ENCODE data around the gene CD37.
A peak's percentile ranks its signal among the peaks of the same experiment; 100 is the strongest.
"Not testable (repeated sequence)": the region's sequence is repeated elsewhere in the genome, so short reads cannot be mapped to it uniquely, and the experiment has no call there.

The CD37 gene

DNA sequence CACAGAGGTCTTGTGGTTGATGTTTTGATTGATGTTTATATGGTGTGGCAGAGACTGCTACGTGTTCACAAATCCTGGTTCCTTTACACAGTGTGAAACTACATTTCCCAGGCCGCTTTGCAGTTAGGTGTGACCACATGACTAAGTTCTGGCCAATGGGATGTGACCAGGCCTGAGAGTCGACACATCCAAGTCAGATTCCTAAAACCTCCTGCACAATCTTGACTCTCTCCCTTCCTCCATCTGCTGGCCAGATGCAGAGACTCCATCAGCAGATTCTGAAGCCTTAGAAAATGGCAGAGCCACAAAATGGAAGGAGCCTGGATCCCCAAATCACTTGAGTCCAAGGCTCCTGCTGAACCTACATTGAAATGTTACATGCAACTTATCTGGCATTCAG lies 12.6 kb downstream of the CD37 start:
- no peak for DNase-seq (ENCODE audit: low read depth)

DNA sequence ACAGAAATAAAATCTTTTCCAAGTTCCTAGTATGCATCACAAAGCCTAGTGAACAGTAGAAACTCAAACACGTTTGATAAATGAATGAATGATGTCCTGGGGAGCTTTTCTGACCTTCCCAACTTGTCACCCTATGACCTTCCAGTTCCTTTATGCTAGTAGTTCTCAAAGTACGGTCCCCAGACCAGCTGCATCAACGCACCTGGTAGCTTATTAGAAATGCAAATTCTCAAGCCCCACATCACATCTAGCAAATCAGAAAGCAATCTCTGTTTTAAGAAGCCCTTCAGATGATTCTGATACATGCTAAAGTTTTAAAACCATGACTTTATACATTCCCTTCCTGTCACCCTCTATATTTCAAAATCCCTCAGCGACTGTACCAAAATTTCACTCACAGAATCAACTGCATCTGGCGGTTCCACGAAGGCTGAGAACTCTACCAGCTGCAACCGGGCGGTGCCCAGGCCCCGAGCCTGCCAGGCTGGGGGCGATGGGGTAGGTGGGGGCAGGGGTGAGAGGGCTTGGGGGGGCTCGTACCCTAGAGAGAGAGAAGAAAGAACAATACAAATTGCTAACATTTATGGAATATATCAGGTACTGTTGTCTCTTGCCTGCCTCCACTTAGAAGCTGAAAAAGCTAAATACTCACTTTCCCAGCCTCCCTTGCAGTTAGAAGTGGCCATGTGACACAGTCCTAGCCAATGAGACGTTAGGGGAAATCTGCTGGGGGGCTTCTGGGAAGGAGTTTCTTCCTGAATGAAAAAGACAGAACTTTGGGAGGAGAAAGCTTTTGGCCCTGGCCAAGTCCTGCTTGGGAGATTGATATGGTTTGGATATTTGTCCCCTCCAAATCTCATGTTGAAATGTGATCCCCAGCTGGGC lies 13.3 kb downstream of the CD37 start:
- DNase-seq (ENCODE audit: low read depth) = no peak

DNA sequence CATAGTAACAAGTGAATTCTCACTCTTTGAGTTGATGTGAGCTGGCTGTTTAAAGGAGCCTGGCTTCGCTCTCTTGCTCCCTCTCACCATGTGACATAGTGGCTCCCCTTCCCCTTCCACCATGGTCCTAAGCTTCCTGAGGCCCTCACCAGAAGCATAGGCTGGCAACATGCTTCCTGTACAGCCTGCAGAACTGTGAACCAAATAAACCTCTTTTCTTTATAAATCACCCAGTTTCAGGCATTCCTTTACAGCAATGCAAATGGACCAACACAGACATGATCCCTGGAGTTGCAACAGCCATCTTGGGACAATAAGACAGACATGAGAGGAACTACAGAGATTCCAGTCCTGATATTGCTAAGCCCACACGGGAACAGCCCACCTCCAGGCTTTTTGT lies 14.4 kb downstream of the CD37 start:
- no peak for DNase-seq (ENCODE audit: low read depth)

DNA sequence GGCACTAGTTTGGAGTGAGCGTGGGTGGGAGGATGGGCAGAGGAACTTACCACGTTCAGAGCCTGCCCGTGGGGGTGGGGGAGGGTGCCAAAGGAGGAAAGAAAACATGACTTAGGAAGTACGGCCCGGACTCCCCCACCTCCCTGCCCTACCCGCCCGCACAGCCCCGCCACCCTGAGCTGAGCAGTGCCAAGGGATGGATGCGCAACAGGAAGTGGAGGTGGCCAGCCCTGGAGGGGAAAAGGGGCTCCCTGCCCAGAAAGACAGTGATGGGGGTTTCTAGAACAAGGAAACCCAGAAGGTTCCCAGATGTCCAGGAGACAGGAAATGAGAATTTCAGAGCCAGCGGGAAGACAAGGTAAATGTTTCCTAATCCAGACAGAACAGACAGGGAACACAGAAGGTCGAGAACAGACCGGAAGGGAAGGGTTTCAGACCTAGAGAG lies 20.7 kb downstream of the CD37 start:
- no peak for DNase-seq (ENCODE audit: low read depth)

DNA sequence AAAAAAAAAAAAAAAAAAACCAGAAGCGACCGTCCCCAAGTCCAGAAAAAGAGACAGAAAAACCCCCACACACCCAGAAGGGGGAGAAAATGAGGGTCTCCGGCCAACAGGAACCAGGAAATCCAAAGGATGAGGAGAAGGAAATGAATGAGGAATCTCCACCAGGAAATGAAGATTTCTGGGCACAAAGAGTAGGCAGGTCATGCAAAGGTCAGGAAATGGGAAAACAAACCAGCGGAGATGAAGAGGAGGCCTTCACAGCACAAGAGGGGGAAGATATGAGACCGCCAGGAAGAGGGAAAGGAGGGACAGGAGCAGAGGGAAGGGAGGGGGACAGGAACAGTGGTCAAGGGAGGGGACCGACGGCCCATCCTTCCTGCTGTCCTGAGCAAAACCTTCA lies 21.2 kb downstream of the CD37 start:
- no peak for DNase-seq (ENCODE audit: low read depth)

DNA sequence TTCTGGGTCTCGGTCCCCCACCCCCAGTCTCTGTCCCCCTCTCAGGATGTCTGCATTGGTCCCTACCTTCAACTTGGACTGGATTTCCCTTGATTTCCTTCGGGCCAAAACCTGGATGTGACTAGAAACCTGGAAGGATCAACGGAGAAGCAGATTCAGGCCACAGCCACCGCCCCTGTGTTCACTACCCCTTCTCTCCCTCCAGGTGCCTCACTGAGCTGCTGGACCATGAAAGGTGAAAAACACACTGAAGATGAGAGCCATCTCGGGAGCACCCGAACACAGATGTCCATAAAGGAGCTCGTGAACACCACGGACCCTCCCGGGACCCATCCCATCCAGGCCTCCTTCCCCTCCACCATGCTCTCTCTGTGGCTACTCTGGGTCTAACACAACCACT lies 22.0 kb downstream of the CD37 start:
- no peak for DNase-seq (ENCODE audit: low read depth)

DNA sequence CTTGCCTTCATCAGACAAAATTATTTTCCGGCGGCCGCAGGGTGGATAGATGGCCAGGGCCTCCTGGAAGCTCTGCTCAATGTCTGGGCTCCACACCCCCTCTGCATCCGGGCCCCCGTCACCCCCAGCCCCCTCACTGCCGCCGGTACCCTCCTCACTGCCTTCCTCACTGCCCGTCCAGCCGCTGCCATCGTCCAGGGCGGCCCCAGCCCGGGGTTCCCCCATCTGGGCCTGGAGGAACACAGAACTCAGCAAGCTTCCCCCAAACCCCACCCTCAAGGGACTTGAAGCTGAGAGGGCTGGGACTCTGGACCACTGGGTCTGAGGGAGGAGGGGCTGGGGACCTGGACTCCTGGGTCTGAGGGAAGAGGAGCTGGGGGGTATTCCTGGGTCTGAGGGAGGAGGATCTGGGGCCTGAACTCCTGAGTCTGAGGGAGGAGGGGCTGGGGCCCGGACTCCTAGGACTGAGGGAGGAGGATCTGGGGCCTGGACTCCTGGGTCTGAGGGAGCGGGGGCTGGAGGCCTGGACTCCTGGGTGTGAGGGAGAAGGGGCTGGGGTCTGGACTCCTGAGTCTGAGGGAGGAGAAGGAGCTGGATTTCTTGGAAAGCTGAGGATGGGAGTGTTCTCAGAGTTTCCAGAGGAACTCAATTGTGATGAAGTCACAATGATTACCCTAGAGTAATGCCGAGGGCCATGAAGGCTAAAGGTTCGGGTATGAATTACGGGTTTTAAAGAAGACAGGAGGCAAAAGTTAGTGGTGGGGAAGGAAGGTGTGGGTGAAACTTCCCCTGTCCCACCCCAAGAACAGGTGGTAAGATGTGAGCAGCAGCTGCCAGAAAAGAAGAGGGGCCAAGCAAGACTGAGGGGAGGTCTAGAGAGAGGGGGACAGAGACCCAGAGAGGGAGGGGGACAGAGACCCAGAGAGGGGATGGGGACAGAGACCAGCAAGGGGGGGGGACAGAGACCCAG lies 24.9 kb downstream of the CD37 start:
- DNase-seq (ENCODE audit: low read depth) = no peak

DNA sequence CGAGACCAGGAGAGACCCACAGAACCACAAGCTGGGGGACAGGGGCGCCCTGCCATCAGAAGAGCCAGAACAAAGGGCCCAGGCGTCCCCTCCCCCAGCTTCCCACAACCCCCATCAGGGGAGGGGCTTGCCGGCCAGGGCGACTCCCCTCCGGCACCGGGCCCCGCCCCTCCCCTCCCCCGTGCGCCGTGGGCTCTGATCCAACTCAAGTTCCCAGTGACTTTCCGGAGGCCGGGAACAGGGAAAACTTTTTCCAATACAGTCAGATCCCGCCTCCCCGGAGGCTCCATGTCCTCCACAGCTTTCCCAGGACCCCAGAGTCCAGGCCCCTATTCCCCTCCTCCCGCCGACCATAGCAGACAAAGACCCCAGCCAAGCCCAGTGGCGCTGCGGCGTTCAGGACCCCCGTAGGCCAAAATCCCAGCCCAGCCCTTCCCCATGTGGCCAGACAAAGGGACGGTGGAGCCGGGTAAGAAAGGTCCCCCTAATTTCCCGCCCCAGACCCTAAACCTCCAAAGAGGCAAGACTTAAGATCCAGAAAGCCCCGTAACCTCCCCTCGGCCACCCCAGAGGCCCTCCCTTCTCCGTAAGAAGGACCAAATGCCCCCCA lies 26.3 kb downstream of the CD37 start:
- no peak for DNase-seq (ENCODE audit: low read depth)

DNA sequence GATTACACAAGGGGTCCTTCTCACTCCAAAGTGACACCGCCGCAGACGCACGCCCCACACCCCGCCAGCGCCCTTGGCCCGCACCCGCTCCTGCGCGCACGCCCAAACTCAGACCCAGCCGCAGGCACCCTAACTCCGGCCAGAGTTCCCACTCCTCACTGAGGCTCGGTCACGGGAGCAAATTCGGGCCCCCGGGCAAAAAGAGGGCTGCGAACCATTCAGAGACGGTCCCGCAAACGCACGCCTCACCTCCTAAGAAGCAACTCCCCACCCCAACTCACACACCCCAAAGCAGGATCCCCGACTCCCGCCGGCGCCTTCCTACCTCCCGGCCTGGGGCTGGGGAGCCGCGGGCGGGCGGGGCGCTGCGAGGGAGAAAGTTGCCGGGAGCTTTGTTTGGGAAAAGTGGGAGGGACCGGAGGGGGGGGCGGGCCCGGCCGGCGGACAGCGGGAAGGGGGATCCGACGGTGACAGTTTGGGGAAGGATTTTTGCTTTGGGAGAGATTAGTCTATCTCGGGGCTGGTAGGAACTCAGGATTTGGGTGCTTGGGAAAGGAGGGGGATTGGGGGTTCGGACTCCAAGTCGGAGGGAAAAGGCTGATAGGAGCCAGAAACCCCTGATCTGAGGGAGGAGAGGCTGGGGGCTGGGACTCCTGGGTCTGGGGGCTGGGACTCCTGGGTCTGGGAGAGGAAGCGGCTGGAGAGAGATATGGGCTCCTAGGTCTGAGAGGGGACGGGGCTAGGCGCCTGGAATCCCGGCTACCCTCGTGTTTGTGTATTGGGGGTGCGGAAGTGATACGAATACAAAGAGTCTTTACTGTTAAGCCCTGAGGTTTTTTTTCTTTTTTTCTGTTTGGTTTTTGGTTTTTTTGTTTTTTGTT lies 27.1 kb downstream of the CD37 start, which contains the start of gene TEAD2:
TSS of gene TEAD2 (minus strand) at position 369 of the 881 bp plus-strand sequence. CDS start 2,341 bp downstream, outside the sequence.
- DNase-seq (ENCODE audit: low read depth) = no peak

DNA sequence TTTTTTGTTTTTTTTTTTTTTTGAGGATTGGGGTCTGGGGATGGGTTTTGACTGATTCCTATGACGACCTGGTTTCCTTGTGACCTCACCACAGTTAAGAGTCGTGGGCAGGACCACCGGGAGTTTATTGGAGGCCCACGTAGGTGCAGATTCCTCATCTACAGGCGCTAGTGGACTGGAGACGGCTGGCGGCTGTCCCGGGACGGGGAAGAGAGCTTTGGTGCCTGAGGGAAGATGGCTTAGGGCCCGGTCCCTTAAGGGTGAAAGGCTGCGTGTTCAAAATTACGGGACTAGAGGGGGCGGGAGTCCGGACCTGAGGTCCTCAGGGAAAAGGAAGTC lies 27.7 kb downstream of the CD37 start:
- DNase-seq (ENCODE audit: low read depth) = no peak

DNA sequence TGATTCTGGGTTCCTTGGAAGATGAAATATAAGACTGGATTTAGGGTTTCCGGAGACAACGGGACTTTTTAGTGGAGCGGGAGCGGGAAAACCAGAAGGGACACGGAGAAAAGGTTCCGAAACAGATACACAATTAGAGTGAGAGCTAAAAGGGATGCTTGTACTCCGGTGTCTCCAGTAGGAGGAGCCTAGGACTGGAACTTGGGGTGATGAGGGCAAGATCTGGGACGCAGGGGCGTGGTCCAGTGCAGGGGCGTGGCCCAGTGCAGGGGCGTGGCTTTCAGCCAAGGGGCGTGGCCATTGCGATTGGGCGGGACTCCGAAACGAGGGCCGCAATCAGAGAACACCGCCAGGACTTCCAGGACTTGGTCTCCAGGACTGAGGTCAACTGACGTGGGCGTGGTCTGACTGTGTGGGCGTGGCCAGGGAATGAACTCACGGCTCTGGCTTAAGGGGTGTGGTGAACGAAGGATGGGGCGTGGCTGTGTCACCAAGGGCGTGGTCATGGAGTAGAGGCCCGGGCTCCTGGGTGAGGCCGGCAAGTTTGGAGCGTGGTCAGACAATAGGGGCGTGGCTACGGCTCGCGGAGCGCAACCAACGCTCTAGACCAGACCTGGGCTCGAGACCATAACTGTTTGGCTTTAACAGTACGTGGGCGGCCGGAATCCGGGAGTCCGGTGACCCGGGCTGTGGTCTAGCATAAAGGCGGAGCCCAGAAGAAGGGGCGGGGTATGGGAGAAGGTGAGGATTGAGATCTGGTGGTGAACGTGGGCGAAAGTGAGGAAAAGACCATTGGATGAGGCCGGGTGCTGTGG lies 28.3 kb downstream of the CD37 start, which contains the start of gene DKKL1:
TSS of gene DKKL1 (plus strand) at position 610 of the 815 bp plus-strand sequence. CDS start at position 732, 122 bp downstream.
- peak; percentile 38 for DNase-seq (ENCODE audit: low read depth)

DNA sequence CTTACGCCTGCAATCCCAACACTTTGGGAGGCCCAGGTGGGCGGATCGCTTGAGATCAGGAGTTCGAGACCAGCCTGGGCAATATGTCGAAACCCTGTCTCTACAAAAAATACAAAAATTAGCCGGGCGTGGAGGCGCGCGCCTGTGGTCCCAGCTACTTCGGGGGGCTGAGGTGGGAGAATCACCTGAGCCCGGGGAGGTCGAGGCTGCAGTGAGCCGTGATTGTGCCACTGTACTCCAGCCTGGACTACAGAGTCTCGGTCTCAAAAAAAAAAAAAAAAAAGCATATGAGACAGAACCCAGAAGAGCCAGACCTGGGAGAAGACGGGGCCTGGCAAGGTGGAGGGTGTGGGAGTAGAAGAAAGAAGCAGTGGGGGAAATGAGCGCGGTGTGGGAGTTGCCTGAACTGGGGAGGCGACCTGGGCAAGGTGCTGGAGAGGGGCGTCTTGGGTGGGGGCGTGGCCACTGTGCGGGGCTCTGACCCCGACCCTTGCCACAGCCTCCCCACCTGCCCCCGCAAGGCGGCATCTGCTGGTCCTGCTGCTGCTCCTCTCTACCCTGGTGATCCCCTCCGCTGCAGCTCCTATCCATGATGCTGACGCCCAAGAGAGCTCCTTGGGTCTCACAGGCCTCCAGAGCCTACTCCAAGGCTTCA lies 29.0 kb downstream of the CD37 start:
- DNase-seq (ENCODE audit: low read depth) = no peak

DNA sequence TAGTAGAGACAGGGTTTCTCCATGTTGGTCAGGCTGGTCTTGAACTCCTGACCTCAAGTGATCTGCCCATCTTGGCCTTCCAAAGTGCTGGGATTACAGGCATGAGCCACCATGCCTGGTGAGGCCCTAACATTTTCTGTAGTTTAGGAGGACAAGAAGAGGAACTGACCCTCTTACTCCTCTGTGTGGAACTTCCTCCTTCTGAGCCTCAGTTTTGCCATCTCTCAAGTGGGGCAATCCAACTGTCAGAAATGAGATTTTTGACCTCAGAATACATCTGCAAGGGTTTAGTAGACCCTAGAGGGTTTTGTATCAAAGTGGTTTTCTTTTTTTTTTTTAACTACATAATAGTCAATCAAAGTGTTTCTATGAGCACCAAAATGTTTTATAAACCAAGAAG lies 30.9 kb downstream of the CD37 start:
- DNase-seq (ENCODE audit: low read depth) = no peak

DNA sequence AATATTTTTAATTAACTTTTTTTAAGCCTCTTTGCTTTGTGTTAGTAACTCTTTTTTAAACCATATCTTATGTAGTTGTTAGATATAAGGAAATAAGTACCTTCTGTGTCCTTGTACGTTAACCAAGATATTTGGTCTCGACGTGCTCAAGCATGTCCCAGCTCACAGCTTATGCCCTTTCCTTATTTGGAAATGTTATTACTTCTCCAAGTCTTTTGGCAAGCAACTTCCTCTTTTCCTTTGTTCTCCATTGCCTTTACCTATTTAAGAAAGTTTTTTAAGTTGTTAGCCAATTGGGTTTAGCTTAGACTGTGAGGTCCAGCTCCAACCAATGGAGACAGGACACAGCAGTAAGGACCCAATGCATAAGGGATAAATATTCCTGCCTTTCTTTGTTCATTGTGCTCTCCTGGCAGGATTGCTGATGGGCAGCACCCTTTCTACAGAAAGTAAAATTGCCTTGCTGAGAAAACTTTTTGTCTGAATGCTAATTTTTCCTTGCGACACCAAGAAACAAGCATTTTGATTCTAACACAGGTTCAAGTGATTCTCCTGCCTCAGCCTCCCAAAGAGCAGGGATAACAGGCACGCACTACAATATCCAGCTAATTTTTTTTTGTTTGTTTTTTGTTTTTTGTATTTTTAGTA lies 33.6 kb downstream of the CD37 start:
- DNase-seq (ENCODE audit: low read depth) = no peak

DNA sequence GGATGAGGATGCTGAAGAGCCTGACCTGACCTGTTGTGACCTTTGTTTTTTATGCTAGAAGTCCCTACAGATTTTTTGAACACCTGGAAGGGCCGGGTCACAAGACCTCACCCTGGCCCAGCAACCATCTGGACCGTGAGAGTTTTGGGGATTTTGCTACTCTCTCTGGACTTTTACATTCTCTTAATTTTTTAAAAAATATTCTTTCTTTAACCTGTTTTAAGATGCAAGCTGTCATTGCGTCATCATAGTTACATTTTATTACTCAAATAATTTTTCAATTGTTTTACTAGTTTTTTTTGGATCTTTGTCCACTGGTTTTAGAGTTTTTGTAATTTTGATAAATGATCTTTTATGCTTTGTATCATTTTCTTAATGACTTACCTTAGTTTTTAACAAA lies 36.0 kb downstream of the CD37 start:
- DNase-seq (ENCODE audit: low read depth) = no peak

DNA sequence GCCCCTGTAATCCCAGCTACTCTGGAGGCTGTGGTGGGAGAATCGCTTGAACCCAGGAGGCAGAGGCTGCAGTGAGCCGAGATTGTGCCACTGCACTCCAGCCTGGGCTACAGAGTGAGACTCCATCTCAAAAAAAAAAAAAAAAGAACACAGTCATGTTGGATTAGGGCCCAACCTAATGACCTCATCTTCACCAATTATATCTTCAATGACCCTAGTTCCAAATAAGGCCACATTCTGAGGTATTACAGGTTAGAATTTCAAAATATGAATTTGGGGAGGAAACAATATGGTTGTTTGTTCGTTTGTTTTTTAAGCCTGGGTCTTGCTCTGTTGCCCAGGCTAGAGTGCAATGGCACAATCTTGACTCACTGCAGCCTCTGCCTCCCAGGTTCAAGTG lies 38.0 kb downstream of the CD37 start:
- DNase-seq (ENCODE audit: low read depth) = not testable (repeated sequence)

DNA sequence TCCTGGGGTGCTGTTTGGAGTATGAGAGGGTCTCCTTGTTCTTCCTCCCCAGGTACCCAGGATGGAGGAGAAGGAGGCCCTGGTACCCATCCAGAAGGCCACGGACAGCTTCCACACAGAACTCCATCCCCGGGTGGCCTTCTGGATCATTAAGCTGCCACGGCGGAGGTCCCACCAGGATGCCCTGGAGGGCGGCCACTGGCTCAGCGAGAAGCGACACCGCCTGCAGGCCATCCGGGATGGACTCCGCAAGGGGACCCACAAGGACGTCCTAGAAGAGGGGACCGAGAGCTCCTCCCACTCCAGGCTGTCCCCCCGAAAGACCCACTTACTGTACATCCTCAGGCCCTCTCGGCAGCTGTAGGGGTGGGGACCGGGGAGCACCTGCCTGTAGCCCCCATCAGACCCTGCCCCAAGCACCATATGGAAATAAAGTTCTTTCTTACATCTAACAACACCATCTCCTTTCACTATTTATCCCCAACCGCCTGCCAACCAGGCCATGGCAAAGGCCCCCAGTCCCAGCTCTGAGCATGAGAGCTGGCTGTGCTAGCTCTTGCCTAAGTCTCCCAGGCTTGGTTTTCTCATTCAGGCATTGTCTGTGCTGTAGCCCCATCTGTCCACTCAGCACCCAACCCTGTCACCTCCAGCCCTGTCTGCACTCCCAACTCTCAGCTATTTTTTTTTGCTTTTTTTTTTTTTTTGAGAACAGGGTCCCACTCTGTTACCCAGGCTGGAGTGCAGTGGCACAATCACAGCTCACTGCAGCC lies 39.6 kb downstream of the CD37 start:
- DNase-seq (ENCODE audit: low read depth) = no peak

DNA sequence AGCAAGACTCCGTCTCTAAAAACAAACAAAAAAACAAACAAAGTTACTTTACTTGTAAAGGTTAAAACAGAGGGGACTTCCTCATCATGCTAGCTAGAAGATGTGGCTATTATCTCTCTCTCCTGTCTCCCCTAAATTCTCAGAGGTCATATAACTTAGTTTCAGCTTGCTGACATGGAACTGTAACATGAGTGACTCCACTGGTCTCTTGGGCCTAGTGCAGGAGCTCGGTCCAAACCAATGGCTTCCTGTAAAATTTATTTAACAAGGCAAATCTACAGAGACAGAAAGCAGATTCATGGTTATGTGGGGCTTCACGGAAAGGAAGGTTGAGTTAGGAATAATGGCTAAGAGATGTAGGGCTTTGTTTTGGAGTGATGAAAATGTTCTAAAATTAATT lies 43.3 kb downstream of the CD37 start:
- DNase-seq (ENCODE audit: low read depth) = no peak

DNA sequence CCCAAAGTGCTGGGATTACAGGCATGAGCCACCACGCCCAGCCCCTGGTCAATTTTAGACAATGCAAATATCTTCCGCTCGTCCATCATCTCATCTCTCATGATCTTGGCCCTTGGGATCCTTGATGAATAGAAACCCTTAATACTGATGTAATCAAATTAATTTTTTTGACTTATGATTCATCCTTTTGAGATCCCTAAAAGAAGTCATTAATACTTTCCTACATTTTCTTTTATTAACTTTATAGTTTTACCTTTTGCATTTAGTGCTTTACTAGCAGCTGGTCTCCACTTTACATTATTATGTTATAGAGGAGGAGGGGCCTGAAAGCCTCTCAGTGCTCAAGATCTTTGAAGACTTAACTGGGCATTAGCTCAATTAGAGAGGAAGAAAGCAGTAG lies 45.2 kb downstream of the CD37 start:
- no peak for DNase-seq (ENCODE audit: low read depth)

Measured in activated gamma-delta T cell treated with anti-CD3 and anti-CD28 coated beads, Interleukin-2, amount 50 U/mL, for 16 hours (primary cell).